Panc1 (cell line): ENCODE data around the gene CSTF3. TPM values are rescaled to one million over a fixed set of nuclear protein-coding genes. Genes with fewer than 3 reads are reported as not detected.

ENCODE experiments used
- ATAC-seq: fragments of 200-7000 bp; cut with Tn5 transposase; 2 replicates; pipeline ENCODE4 v1.9.1; 2020; ENCODE audit warnings: mild to moderate bottlenecking, moderate library complexity
- BruUV-seq: library from RNA; stranded (reverse); fragments of 400-500 nt; replicated peaks from 2 replicates; lab custom pipeline; 2021; lab: Mats Ljungman, UMichigan
- CTCF ChIA-PET: fragments of 300-600 bp; sonication (Branson Sonifier 250); formaldehyde crosslinking; loops from one replicate; lab custom pipeline; 2022; ENCODE audit warnings: antibody characterized with exemption; lab: Charles Lee
- POLR2A ChIA-PET: fragments of 300-600 bp; sonication (Branson Sonifier 250); formaldehyde crosslinking; loops from one replicate; lab custom pipeline; 2022; ENCODE audit warnings: antibody characterized with exemption; lab: Charles Lee
- DNase-seq: peaks from one replicate; pipeline ENCODE4 v3.0.0-alpha.2; 2010; ENCODE audit warnings: low read depth, low spot score
- H3K27ac ChIP-seq: 2 replicates; pipeline ENCODE4 v1.5.1; 2011; ENCODE audit warnings: mild to moderate bottlenecking, low read length, inconsistent platforms
- H3K27me3 ChIP-seq: fragments of 200-500 bp; sonication (Bioruptor generic); 2 replicates; pipeline ENCODE4 v1.6.0; 2014; ENCODE audit warnings: low read length, inconsistent platforms; ENCODE audit not compliant: control insufficient read depth, insufficient read depth
- H3K36me3 ChIP-seq: fragments of 200-500 bp; sonication (Bioruptor generic); 2 replicates; pipeline ENCODE4 v1.5.1; 2014; ENCODE audit warnings: inconsistent platforms, mild to moderate bottlenecking, low read length, moderate library complexity; ENCODE audit not compliant: control insufficient read depth, insufficient read depth
- H3K4me1 ChIP-seq: 2 replicates; pipeline ENCODE4 v1.5.1; 2011; ENCODE audit warnings: inconsistent platforms, mild to moderate bottlenecking, low read length, moderate library complexity; ENCODE audit not compliant: control insufficient read depth, insufficient read depth
- H3K4me3 ChIP-seq, 2 experiments: 2 replicates each; pipeline ENCODE4 v1.5.1; 2011 to 2012; ENCODE audit warnings: low read depth in 2 of 2, low read length in 2 of 2, mild to moderate bottlenecking in 2 of 2, inconsistent platforms in 1 of 2, moderate library complexity in 1 of 2
- H3K9me3 ChIP-seq: fragments of 200-500 bp; sonication (Bioruptor generic); 2 replicates; pipeline ENCODE4 v1.5.1; 2014; ENCODE audit warnings: low read depth, mild to moderate bottlenecking, inconsistent platforms, low read length, moderate library complexity; ENCODE audit not compliant: control insufficient read depth, insufficient read depth
- POLR2AphosphoS5 ChIP-seq: IDR thresholded peaks from 2 replicates; pipeline ENCODE4 v1.6.1; 2012; ENCODE audit warnings: mild to moderate bottlenecking, low read depth, low read length, moderate library complexity
- SIN3A ChIP-seq: IDR thresholded peaks from 2 replicates; pipeline ENCODE4 v1.6.1; 2012; ENCODE audit warnings: low read depth, mild to moderate bottlenecking, low read length, moderate library complexity, borderline replicate concordance; ENCODE audit not compliant: insufficient read depth
- TCF7L2 ChIP-seq: IDR thresholded peaks from 2 replicates; pipeline ENCODE4 v1.6.1; 2011; ENCODE audit warnings: mild to moderate bottlenecking, low read depth, low read length, inconsistent platforms
- in situ Hi-C: cut with HindIII; loops from 2 replicates; pipeline ENCODE4 v1.10.0; 2016; ENCODE audit warnings: low sequenced_read_pairs, low pct_unique_long_range_greater_than_20kb
- intact Hi-C: fragments of 100-400 bp; cut with micrococcal nuclease; formaldehyde crosslinking; loops from one replicate; pipeline ENCODE4 v1.10.0; 2022; ENCODE audit not compliant: unreplicated experiment
- total RNA-seq: library from RNA; stranded (reverse); gene quantifications from one replicate; pipeline ENCODE4 v1.2.1, GENCODE V29; 2021; ENCODE audit not compliant: unreplicated experiment
- TF ChIP-seq, protein P1 (sequence below), 2 experiments: IDR thresholded peaks; 2 replicates each; pipeline ENCODE4 v1.6.1; 2011 to 2012; ENCODE audit warnings: low read depth in 2 of 2, control low read depth in 1 of 2, low read length in 1 of 2, mild to moderate bottlenecking in 1 of 2, moderate library complexity in 1 of 2; ENCODE audit not compliant: insufficient read depth in 1 of 2
- TF ChIP-seq, protein P2 (sequence below): fragments of 450-650 bp; IDR thresholded peaks from 2 replicates; pipeline ENCODE4 v1.5.1; 2017; ENCODE audit warnings: mild to moderate bottlenecking

Gene CSTF3
- total RNA-seq, 1 experiment from 2014 or later = 29.8 TPM

- Histone ChIP-seq H3K36me3 (peaks cover 23% of the 10 kb centered on the region), H3K4me1 (no peaks in the 10 kb centered on the region), H3K27ac (no peak overlapping the region), H3K4me3 (no peak overlapping the region), H3K9me3 (no peaks in the 10 kb centered on the region), H3K27me3 (no peaks in the 10 kb centered on the region)
- POLR2A ChIA-PET = interaction anchor here (0.6 kb wide), 1 partner anchor 11 kb away, joined by 5 read pairs; no protein-coding TSS in a partner anchor
- CTCF ChIA-PET = no interaction called here
- intact Hi-C loops (no loop called here), in situ Hi-C loops (no loop called here)
- no peak for TF ChIP-seq SIN3A
- no peak for TF ChIP-seq POLR2AphosphoS5
- TF ChIP-seq, protein P1, sequence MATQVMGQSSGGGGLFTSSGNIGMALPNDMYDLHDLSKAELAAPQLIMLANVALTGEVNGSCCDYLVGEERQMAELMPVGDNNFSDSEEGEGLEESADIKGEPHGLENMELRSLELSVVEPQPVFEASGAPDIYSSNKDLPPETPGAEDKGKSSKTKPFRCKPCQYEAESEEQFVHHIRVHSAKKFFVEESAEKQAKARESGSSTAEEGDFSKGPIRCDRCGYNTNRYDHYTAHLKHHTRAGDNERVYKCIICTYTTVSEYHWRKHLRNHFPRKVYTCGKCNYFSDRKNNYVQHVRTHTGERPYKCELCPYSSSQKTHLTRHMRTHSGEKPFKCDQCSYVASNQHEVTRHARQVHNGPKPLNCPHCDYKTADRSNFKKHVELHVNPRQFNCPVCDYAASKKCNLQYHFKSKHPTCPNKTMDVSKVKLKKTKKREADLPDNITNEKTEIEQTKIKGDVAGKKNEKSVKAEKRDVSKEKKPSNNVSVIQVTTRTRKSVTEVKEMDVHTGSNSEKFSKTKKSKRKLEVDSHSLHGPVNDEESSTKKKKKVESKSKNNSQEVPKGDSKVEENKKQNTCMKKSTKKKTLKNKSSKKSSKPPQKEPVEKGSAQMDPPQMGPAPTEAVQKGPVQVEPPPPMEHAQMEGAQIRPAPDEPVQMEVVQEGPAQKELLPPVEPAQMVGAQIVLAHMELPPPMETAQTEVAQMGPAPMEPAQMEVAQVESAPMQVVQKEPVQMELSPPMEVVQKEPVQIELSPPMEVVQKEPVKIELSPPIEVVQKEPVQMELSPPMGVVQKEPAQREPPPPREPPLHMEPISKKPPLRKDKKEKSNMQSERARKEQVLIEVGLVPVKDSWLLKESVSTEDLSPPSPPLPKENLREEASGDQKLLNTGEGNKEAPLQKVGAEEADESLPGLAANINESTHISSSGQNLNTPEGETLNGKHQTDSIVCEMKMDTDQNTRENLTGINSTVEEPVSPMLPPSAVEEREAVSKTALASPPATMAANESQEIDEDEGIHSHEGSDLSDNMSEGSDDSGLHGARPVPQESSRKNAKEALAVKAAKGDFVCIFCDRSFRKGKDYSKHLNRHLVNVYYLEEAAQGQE (IDR thresholded peaks at IDR 0.05; ENCODE audit: insufficient read depth in 1 of 2, low read depth in 2 of 2, low read length in 1 of 2) = no peak
- TF ChIP-seq, protein P2, sequence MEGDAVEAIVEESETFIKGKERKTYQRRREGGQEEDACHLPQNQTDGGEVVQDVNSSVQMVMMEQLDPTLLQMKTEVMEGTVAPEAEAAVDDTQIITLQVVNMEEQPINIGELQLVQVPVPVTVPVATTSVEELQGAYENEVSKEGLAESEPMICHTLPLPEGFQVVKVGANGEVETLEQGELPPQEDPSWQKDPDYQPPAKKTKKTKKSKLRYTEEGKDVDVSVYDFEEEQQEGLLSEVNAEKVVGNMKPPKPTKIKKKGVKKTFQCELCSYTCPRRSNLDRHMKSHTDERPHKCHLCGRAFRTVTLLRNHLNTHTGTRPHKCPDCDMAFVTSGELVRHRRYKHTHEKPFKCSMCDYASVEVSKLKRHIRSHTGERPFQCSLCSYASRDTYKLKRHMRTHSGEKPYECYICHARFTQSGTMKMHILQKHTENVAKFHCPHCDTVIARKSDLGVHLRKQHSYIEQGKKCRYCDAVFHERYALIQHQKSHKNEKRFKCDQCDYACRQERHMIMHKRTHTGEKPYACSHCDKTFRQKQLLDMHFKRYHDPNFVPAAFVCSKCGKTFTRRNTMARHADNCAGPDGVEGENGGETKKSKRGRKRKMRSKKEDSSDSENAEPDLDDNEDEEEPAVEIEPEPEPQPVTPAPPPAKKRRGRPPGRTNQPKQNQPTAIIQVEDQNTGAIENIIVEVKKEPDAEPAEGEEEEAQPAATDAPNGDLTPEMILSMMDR = no peak
- no peak for TF ChIP-seq TCF7L2
- no peak for ATAC-seq
- DNase-seq = no peak
- BruUV-seq = no TSS peak
These were observed 26.1 kb downstream of the CSTF3 start for GRCh38 chr11:33135216-33135615.

- intact Hi-C loops (no loop called here), in situ Hi-C loops (no loop called here)
- Histone ChIP-seq H3K4me3 (no peak overlapping the region), H3K36me3 (peaks cover 17% of the 10 kb centered on the region), H3K27me3 (no peaks in the 10 kb centered on the region), H3K9me3 (no peaks in the 10 kb centered on the region), H3K4me1 (no peaks in the 10 kb centered on the region), H3K27ac (no peak overlapping the region)
- ChIA-PET CTCF (no interaction called here), POLR2A (no interaction called here)
- BruUV-seq = no TSS peak
- no peak for ATAC-seq
- TF ChIP-seq TCF7L2 (no peak), SIN3A (no peak), POLR2AphosphoS5 (no peak)
- TF ChIP-seq, protein P1 (IDR thresholded peaks at IDR 0.05; ENCODE audit: insufficient read depth in 1 of 2, low read depth in 2 of 2, low read length in 1 of 2) = no peak
- TF ChIP-seq, protein P2 = no peak
- DNase-seq = no peak
These were observed 27.0 kb downstream of the CSTF3 start for GRCh38 chr11:33134276-33134675.
